Activated CD4-positive, alpha-beta T cell treated with anti-CD3 and anti-CD28 coated beads, Interleukin-2, amount 10 ng/mL, durations not matched to agents 7 days and 5 days (primary cell): ENCODE data around the gene TEKT5. TPM values are rescaled to one million over a fixed set of nuclear protein-coding genes. Genes with fewer than 3 reads are reported as not detected.

Experiments
- CTCF ChIA-PET: fragments of 350-600 bp; sonication (Branson Sonifier 250); formaldehyde crosslinking; loops from one replicate; lab custom pipeline; 2021; ENCODE audit warnings: antibody characterized with exemption; lab: Charles Lee
- POLR2A ChIA-PET: fragments of 350-600 bp; sonication (Branson Sonifier 250); formaldehyde crosslinking; loops from one replicate; lab custom pipeline; 2021; ENCODE audit warnings: antibody characterized with exemption; lab: Charles Lee
- DNase-seq: peaks from one replicate; pipeline ENCODE4 v3.0.0-alpha.2; 2020
- H3K27ac Mint-ChIP-seq: one replicate; pipeline ENCODE4 v1.8.0; 2021; ENCODE audit warnings: mild to moderate bottlenecking, moderate library complexity, mixed read lengths
- H3K27me3 Mint-ChIP-seq: one replicate; pipeline ENCODE4 v1.8.0; 2021; ENCODE audit warnings: mixed read lengths
- H3K36me3 Mint-ChIP-seq: one replicate; pipeline ENCODE4 v1.8.0; 2021; ENCODE audit warnings: low read depth, mixed read lengths
- H3K4me1 Mint-ChIP-seq: one replicate; pipeline ENCODE4 v1.8.0; 2021; ENCODE audit warnings: mixed read lengths
- H3K4me3 Mint-ChIP-seq: one replicate; pipeline ENCODE4 v1.8.0; 2021; ENCODE audit warnings: mild to moderate bottlenecking, moderate library complexity, mixed read lengths
- H3K9me3 Mint-ChIP-seq: one replicate; pipeline ENCODE4 v1.8.0; 2021; ENCODE audit warnings: mixed read lengths
- total RNA-seq, 2 experiments: library from RNA; stranded (reverse); gene quantifications; one replicate each; pipeline ENCODE4 v1.2.3, GENCODE V29; 2021

Gene TEKT5
- total RNA-seq, 2 experiments from 2014 or later, result not detected

GRCh38 chr16:10664720-10665126, 30.0 kb downstream of the TEKT5 start:
- ChIA-PET POLR2A (no interaction called here), CTCF (interaction anchor here (0.6 kb wide), 1 partner anchor 205 kb away, joined by 4 read pairs; no protein-coding TSS in a partner anchor)
- H3K4me1 Mint-ChIP-seq, result no peaks in the 10 kb centered on the region
- H3K27ac Mint-ChIP-seq, result no peak overlapping the region
- H3K4me3 Mint-ChIP-seq, result no peak overlapping the region
- H3K27me3 Mint-ChIP-seq, result no peaks in the 10 kb centered on the region
- peaks cover 2% of the 10 kb centered on the region for H3K9me3 Mint-ChIP-seq
- DNase-seq, result no peak
- H3K36me3 Mint-ChIP-seq, result no peaks in the 10 kb centered on the region

DNA sequence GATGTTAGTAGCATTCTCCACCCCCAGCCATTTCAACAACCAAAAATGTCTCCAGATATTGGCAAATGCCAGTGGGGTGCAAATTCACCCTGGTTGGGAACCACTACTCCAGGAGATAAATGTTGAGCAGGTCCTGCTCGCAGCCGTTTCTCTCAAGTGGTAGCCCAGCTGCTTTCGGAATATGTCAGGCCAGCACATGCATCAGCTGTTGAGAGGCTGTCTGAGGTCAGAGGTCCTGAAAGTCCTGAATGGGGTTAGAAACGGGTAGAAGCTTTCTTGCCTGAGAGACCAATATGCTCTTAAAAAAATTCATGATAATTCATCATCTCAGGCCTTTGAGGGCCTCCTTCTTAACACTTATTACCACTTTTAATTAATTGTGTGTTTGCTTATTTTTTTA, 31.0 kb downstream of the TEKT5 start:
- Mint-ChIP-seq H3K27me3 (no peaks in the 10 kb centered on the region), H3K4me1 (no peaks in the 10 kb centered on the region), H3K36me3 (no peaks in the 10 kb centered on the region), H3K27ac (no peak overlapping the region), H3K9me3 (peaks cover 2% of the 10 kb centered on the region), H3K4me3 (no peak overlapping the region)
- POLR2A ChIA-PET, result no interaction called here
- CTCF ChIA-PET, result no interaction called here
- DNase-seq, result no peak

- H3K27me3 Mint-ChIP-seq, result no peaks in the 10 kb centered on the region
- no peak overlapping the region for H3K27ac Mint-ChIP-seq
Observed at GRCh38 chr16:10663146-10663545, 31.6 kb downstream of the TEKT5 start.

GRCh38 chr16:10662212-10662611, 32.5 kb downstream of the TEKT5 start:
- CTCF ChIA-PET, result no interaction called here

More at GRCh38 chr16:10663146-10663545, 31.6 kb downstream of the TEKT5 start:
- no peak for DNase-seq
- H3K4me1 Mint-ChIP-seq, result no peaks in the 10 kb centered on the region
- ChIA-PET POLR2A (no interaction called here), CTCF (no interaction called here)
- H3K9me3 Mint-ChIP-seq, result peaks cover 2% of the 10 kb centered on the region
- no peaks in the 10 kb centered on the region for H3K36me3 Mint-ChIP-seq
- H3K4me3 Mint-ChIP-seq, result no peak overlapping the region

GRCh38 chr16:10661737-10662136, 33.0 kb downstream of the TEKT5 start:
- no peak overlapping the region for H3K27ac Mint-ChIP-seq
- no peak for DNase-seq
- H3K27me3 Mint-ChIP-seq, result no peaks in the 10 kb centered on the region
- no peaks in the 10 kb centered on the region for H3K4me1 Mint-ChIP-seq
- no peak overlapping the region for H3K4me3 Mint-ChIP-seq
- CTCF ChIA-PET, result no interaction called here
- H3K36me3 Mint-ChIP-seq, result no peaks in the 10 kb centered on the region
- H3K9me3 Mint-ChIP-seq, result peaks cover 2% of the 10 kb centered on the region
- POLR2A ChIA-PET, result no interaction called here

More at GRCh38 chr16:10662212-10662611, 32.5 kb downstream of the TEKT5 start:
- Mint-ChIP-seq H3K27me3 (no peaks in the 10 kb centered on the region), H3K27ac (no peak overlapping the region), H3K36me3 (no peaks in the 10 kb centered on the region), H3K4me3 (no peak overlapping the region), H3K4me1 (no peaks in the 10 kb centered on the region), H3K9me3 (peaks cover 2% of the 10 kb centered on the region)
- POLR2A ChIA-PET, result no interaction called here
- DNase-seq, result no peak

- H3K27ac Mint-ChIP-seq, result no peak overlapping the region
- no peak overlapping the region for H3K4me3 Mint-ChIP-seq
- H3K36me3 Mint-ChIP-seq, result no peaks in the 10 kb centered on the region
- POLR2A ChIA-PET, result no interaction called here
- no peaks in the 10 kb centered on the region for H3K4me1 Mint-ChIP-seq
- CTCF ChIA-PET, result no interaction called here
- H3K27me3 Mint-ChIP-seq, result no peaks in the 10 kb centered on the region
- peaks cover 2% of the 10 kb centered on the region for H3K9me3 Mint-ChIP-seq
- no peak for DNase-seq
Observed at GRCh38 chr16:10660950-10661635, 33.6 kb downstream of the TEKT5 start.

DNA sequence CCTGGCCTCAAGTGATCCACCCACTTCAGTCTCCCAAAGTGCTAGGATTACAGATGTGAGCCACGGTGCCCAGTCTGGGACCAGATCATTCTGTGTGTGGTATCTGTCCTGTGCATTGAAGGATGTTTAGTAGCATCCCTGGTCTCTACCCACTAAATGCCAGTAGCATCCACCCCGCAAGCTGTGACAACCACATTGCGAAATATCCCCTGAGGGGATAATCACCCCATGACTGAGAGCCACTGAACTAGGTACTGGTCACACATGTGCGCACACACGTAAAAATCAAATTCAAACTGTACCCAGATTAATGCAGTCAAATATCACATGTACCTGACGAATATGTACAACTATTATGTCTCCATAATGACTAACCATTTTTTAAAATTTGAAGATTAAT, 35.8 kb downstream of the TEKT5 start:
- no peaks in the 10 kb centered on the region for H3K4me1 Mint-ChIP-seq
- POLR2A ChIA-PET, result no interaction called here
- H3K4me3 Mint-ChIP-seq, result no peak overlapping the region
- CTCF ChIA-PET, result interaction anchor here (0.5 kb wide), 1 partner anchor 24 kb away, joined by 4 read pairs; no protein-coding TSS in a partner anchor
- no peak for DNase-seq
- peaks cover under 1% of the 10 kb centered on the region for H3K9me3 Mint-ChIP-seq
- no peaks in the 10 kb centered on the region for H3K36me3 Mint-ChIP-seq
- H3K27ac Mint-ChIP-seq, result no peak overlapping the region
- H3K27me3 Mint-ChIP-seq, result no peaks in the 10 kb centered on the region

DNA sequence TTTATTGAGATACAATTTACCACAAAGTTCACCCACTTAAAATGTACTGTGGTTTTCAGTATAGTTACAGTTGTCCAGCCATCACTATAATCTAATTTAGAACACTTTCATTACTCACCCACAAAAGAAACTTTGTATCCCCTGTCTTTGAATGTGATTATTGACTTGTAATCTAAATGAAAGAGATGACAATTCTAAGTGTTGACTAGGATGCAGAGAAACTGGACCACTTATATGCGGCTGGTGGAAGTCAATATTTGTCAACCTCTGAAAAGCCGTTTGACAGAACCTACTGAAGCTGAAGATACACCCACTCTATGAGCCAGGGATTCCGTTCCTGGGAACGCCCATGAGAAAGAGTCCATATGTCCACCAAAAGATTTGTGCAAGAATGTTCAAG, 36.8 kb downstream of the TEKT5 start:
- H3K9me3 Mint-ChIP-seq, result no peaks in the 10 kb centered on the region
- H3K27me3 Mint-ChIP-seq, result no peaks in the 10 kb centered on the region
- no peak overlapping the region for H3K27ac Mint-ChIP-seq
- no peaks in the 10 kb centered on the region for H3K4me1 Mint-ChIP-seq
- ChIA-PET POLR2A (no interaction called here), CTCF (no interaction called here)
- no peaks in the 10 kb centered on the region for H3K36me3 Mint-ChIP-seq
- no peak for DNase-seq
- no peak overlapping the region for H3K4me3 Mint-ChIP-seq

GRCh38 chr16:10656618-10657017, 38.1 kb downstream of the TEKT5 start:
- Mint-ChIP-seq H3K9me3 (no peaks in the 10 kb centered on the region), H3K27me3 (no peaks in the 10 kb centered on the region), H3K4me3 (no peak overlapping the region), H3K27ac (no peak overlapping the region), H3K36me3 (no peaks in the 10 kb centered on the region), H3K4me1 (no peaks in the 10 kb centered on the region)
- no peak for DNase-seq
- ChIA-PET POLR2A (no interaction called here), CTCF (interaction anchor here (0.7 kb wide), 1 partner anchor 1320 kb away, joined by 3 read pairs; no protein-coding TSS in a partner anchor)

GRCh38 chr16:10655415-10655977, 39.2 kb downstream of the TEKT5 start:
- Mint-ChIP-seq H3K36me3 (no peaks in the 10 kb centered on the region), H3K4me3 (no peak overlapping the region), H3K27ac (no peak overlapping the region), H3K9me3 (no peaks in the 10 kb centered on the region), H3K4me1 (no peaks in the 10 kb centered on the region), H3K27me3 (no peaks in the 10 kb centered on the region)
- no peak for DNase-seq
- ChIA-PET CTCF (no interaction called here), POLR2A (no interaction called here)

GRCh38 chr16:10654592-10655414, 39.9 kb downstream of the TEKT5 start:
- ChIA-PET POLR2A (no interaction called here), CTCF (no interaction called here)
- DNase-seq, result no peak
- no peak overlapping the region for H3K4me3 Mint-ChIP-seq
- H3K9me3 Mint-ChIP-seq, result no peaks in the 10 kb centered on the region
- H3K27ac Mint-ChIP-seq, result no peak overlapping the region
- no peaks in the 10 kb centered on the region for H3K4me1 Mint-ChIP-seq
- no peaks in the 10 kb centered on the region for H3K36me3 Mint-ChIP-seq
- no peaks in the 10 kb centered on the region for H3K27me3 Mint-ChIP-seq

- no peak for DNase-seq
- Mint-ChIP-seq H3K27ac (no peak overlapping the region), H3K4me3 (no peak overlapping the region), H3K36me3 (no peaks in the 10 kb centered on the region), H3K4me1 (no peaks in the 10 kb centered on the region), H3K27me3 (no peaks in the 10 kb centered on the region), H3K9me3 (no peaks in the 10 kb centered on the region)
- ChIA-PET POLR2A (no interaction called here), CTCF (no interaction called here)
Observed at GRCh38 chr16:10652730-10653590, 41.8 kb downstream of the TEKT5 start.
